Trophoblast cell (in vitro differentiated cells and primary cell): ENCODE results near the gene UPP1.
"Not testable (repeated sequence)": the region's sequence is repeated elsewhere in the genome, so short reads cannot be mapped to it uniquely, and the experiment has no call there.

Experiments used
- DNase-seq, 2 donors: peaks; one replicate each; pipeline ENCODE4 v3.0.0-alpha.2; 2016
- H2AFZ ChIP-seq: 2 replicates; pipeline ENCODE4 v1.6.1; 2013; ENCODE audit warnings: low read length, moderate library complexity, mild to moderate bottlenecking; ENCODE audit not compliant: insufficient read depth, poor library complexity
- H2AK5ac ChIP-seq: 2 replicates; pipeline ENCODE4 v1.6.1; 2013; ENCODE audit warnings: mild to moderate bottlenecking, low read length
- H2BK120ac ChIP-seq: 2 replicates; pipeline ENCODE4 v1.6.1; 2013; ENCODE audit warnings: low read length, mild to moderate bottlenecking, moderate library complexity; ENCODE audit not compliant: insufficient read depth, poor library complexity
- H2BK12ac ChIP-seq: 2 replicates; pipeline ENCODE4 v1.6.1; 2013; ENCODE audit warnings: mild to moderate bottlenecking, low read length, moderate library complexity
- H2BK5ac ChIP-seq: 2 replicates; pipeline ENCODE4 v1.6.1; 2013; ENCODE audit warnings: low read length, low read depth, moderate library complexity, mild to moderate bottlenecking; ENCODE audit not compliant: poor library complexity
- H3K14ac ChIP-seq: 2 replicates; pipeline ENCODE4 v1.6.1; 2013; ENCODE audit warnings: mild to moderate bottlenecking, low read length
- H3K18ac ChIP-seq: 2 replicates; pipeline ENCODE4 v1.6.1; 2013; ENCODE audit warnings: mild to moderate bottlenecking, low read length
- H3K23ac ChIP-seq: 2 replicates; pipeline ENCODE4 v1.6.1; 2013; ENCODE audit warnings: low read length
- H3K27ac ChIP-seq: 2 replicates; pipeline ENCODE4 v1.5.1; 2013; ENCODE audit warnings: low read depth, mild to moderate bottlenecking, inconsistent platforms, low read length, moderate library complexity
- H3K27me3 ChIP-seq: 2 replicates; pipeline ENCODE4 v1.6.1; 2013; ENCODE audit warnings: inconsistent platforms, mild to moderate bottlenecking, low read length, moderate library complexity; ENCODE audit not compliant: insufficient read depth
- H3K36me3 ChIP-seq, 2 experiments: 1 replicate in 1 of 2; 2 replicates in 1 of 2; pipeline ENCODE4 v1.6.1; 2013; ENCODE audit warnings: low read length in 2 of 2, mild to moderate bottlenecking in 2 of 2, moderate library complexity in 1 of 2; ENCODE audit not compliant: insufficient read depth in 2 of 2, control insufficient read depth in 1 of 2
- H3K4ac ChIP-seq: 2 replicates; pipeline ENCODE4 v1.6.1; 2013; ENCODE audit warnings: low read depth, mild to moderate bottlenecking, low read length, moderate library complexity
- H3K4me1 ChIP-seq, 2 experiments: 1 replicate in 1 of 2; 2 replicates in 1 of 2; pipeline ENCODE4 v1.6.1; 2013; ENCODE audit warnings: low read length in 2 of 2, mild to moderate bottlenecking in 2 of 2, moderate library complexity in 1 of 2; ENCODE audit not compliant: insufficient read depth in 2 of 2, control insufficient read depth in 1 of 2
- H3K4me2 ChIP-seq: 2 replicates; pipeline ENCODE4 v1.6.1; 2013; ENCODE audit warnings: inconsistent platforms, mild to moderate bottlenecking, low read length, moderate library complexity
- H3K4me3 ChIP-seq: 2 replicates; pipeline ENCODE4 v1.5.1; 2013; ENCODE audit warnings: mild to moderate bottlenecking, low read depth, low read length, inconsistent platforms
- H3K79me1 ChIP-seq: one replicate; pipeline ENCODE4 v1.6.1; 2013; ENCODE audit warnings: low read length
- H3K79me2 ChIP-seq: 2 replicates; pipeline ENCODE4 v1.6.1; 2013; ENCODE audit warnings: low read length, mild to moderate bottlenecking; ENCODE audit not compliant: control insufficient read depth, insufficient read depth, poor library complexity
- H3K9ac ChIP-seq: 2 replicates; pipeline ENCODE4 v1.6.1; 2013; ENCODE audit warnings: mild to moderate bottlenecking, low read length
- H3K9me3 ChIP-seq: 2 replicates; pipeline ENCODE4 v1.6.1; 2013; ENCODE audit warnings: low read depth, mild to moderate bottlenecking, control low read depth, inconsistent platforms, low read length; ENCODE audit not compliant: insufficient read depth
- H4K12ac ChIP-seq: 2 replicates; pipeline ENCODE4 v1.6.1; 2013; ENCODE audit warnings: low read depth, mild to moderate bottlenecking, low read length, moderate library complexity
- H4K8ac ChIP-seq: 2 replicates; pipeline ENCODE4 v1.6.1; 2013; ENCODE audit warnings: low read depth, mild to moderate bottlenecking, low read length, moderate library complexity
- H4K91ac ChIP-seq: one replicate; pipeline ENCODE4 v1.6.1; 2013; ENCODE audit warnings: low read depth, mild to moderate bottlenecking, low read length, moderate library complexity
- WGBS: extraction: QIAGEN DNeasy Blood & Tissue Kit; methylation state at CpG from one replicate; pipeline ENCODE4 v1.1.7; 2013; ENCODE audit warnings: missing lambda C conversion rate; ENCODE audit not compliant: insufficient read length, insufficient coverage; ENCODE audit errors: extremely low coverage; 5-methylcytosine and 5-hydroxymethylcytosine counted together

UPP1 gene

DNA sequence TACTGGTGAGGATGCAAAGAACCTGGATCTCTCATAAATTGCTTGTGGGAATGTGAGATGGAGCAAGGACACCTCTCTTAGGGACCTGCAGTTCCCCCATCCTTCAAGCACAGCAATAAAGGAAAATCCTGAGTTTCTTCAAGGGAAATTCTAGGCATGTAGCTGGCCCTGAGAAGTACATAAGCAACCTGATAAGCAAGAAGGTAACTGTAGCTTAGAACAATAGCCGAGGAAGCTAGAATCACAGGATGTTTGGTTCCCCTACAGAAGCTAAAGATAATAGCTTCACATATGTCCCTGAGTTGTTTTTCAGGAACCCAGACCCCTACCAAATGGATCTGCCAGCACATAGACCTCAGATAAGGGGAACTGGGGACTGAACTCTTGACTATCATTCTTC is 11.6 kb upstream of the UPP1 start:
- Histone ChIP-seq H2AK5ac (no peak overlapping the region), H3K9ac (no peak overlapping the region), H3K27me3 (no peaks in the 10 kb centered on the region), H3K23ac (no peak overlapping the region), H3K4me1 (peaks cover 0 to 3% of the 10 kb centered on the region in 2 experiments), H3K79me1 (peaks cover 2% of the 10 kb centered on the region), H3K4ac (no peak overlapping the region), H3K9me3 (no peaks in the 10 kb centered on the region), H4K8ac (no peak overlapping the region), H3K18ac (no peak overlapping the region), H2BK120ac (no peak overlapping the region), H2BK5ac (no peak overlapping the region), H4K91ac (no peak overlapping the region), H3K79me2 (no peaks in the 10 kb centered on the region), H3K14ac (no peak overlapping the region), H3K4me2 (no peak overlapping the region), H2BK12ac (no peak overlapping the region), H3K27ac (no peak overlapping the region), H4K12ac (no peak overlapping the region), H2AFZ (no peak overlapping the region), H3K36me3 (no peaks in the 10 kb centered on the region), H3K4me3 (no peak overlapping the region)
- peak in 1 of 2 donors; percentile 54 for DNase-seq
- no CpG with 5 or more reads among the region's 1 CpG for whole genome bisulfite sequencing

DNA sequence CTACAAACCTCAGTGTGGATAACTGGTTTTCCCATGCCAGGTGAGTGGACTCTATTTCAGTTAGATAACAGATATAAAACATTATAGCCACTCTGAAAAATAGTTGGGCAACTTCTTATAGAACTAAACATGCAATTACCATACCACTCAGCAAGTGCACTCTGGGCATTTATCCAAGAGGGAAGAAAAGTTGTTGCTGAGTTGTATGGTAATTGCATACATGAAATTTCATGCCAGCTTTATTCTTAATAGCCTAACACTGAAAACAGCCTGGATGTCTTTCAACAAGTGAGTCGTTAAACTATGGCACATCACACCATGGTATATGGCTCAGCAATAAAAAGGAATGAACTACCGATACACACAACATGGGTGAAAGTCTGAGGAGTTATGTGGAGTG is 10.6 kb upstream of the UPP1 start:
- H3K14ac ChIP-seq, result no peak overlapping the region
- no peak overlapping the region for H2AK5ac ChIP-seq
- no peaks in the 10 kb centered on the region for H3K9me3 ChIP-seq
- H3K23ac ChIP-seq, result no peak overlapping the region
- H3K4me2 ChIP-seq, result no peak overlapping the region
- no peak overlapping the region for H2BK12ac ChIP-seq
- no peak overlapping the region for H2BK5ac ChIP-seq
- H2BK120ac ChIP-seq, result no peak overlapping the region
- H3K79me1 ChIP-seq, result peaks cover 6% of the 10 kb centered on the region
- no peak overlapping the region for H3K4ac ChIP-seq
- H4K91ac ChIP-seq, result no peak overlapping the region
- no peaks in the 10 kb centered on the region for H3K36me3 ChIP-seq
- no CpG with 5 or more reads among the region's 2 CpGs for WGBS
- peaks cover 5 to 8% of the 10 kb centered on the region in 2 experiments for H3K4me1 ChIP-seq
- H3K4me3 ChIP-seq, result no peak overlapping the region
- no peaks in the 10 kb centered on the region for H3K27me3 ChIP-seq
- no peak overlapping the region for H3K9ac ChIP-seq
- no peak overlapping the region for H2AFZ ChIP-seq
- no peaks in the 10 kb centered on the region for H3K79me2 ChIP-seq
- H4K8ac ChIP-seq, result no peak overlapping the region
- no peak overlapping the region for H3K27ac ChIP-seq
- no peak overlapping the region for H4K12ac ChIP-seq
- DNase-seq, result no peak
- no peak overlapping the region for H3K18ac ChIP-seq

DNA sequence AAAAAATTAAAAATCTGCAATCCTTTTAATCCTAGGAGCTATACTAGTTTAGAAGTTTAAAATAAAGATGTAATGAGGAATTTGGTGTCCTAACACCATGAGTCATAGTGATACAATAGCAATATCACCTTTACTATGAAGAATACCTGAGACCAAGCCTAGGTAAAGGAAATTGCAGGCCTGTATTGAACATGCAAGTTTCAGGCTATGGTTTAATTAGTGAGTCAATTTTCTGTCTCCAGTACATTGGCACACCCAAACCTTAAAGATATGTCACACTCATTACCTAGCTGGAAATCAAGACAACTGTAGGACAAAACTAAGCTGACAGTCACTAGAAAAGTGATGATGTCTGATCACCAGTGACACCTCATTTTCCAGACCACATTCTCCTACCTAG is 6.7 kb upstream of the UPP1 start:
- H3K9me3 ChIP-seq, H3K4me3 ChIP-seq, H3K9ac ChIP-seq, H3K23ac ChIP-seq, H2AFZ ChIP-seq, H2BK5ac ChIP-seq, H4K12ac ChIP-seq, H4K8ac ChIP-seq, H3K14ac ChIP-seq, H3K27me3 ChIP-seq, H3K36me3 ChIP-seq, H3K4ac ChIP-seq, H3K27ac ChIP-seq, H3K18ac ChIP-seq, H3K4me2 ChIP-seq, H3K79me2 ChIP-seq, H2AK5ac ChIP-seq, H4K91ac ChIP-seq: not testable (repeated sequence)
- Histone ChIP-seq H2BK12ac (peak overlapping the region; percentile 61), H3K4me1 (peaks cover 16 to 21% of the 10 kb centered on the region in 2 experiments), H2BK120ac (peak overlapping the region; percentile 17), H3K79me1 (peaks cover 24% of the 10 kb centered on the region)
- peak in 1 of 2 donors; percentile 49 for DNase-seq

DNA sequence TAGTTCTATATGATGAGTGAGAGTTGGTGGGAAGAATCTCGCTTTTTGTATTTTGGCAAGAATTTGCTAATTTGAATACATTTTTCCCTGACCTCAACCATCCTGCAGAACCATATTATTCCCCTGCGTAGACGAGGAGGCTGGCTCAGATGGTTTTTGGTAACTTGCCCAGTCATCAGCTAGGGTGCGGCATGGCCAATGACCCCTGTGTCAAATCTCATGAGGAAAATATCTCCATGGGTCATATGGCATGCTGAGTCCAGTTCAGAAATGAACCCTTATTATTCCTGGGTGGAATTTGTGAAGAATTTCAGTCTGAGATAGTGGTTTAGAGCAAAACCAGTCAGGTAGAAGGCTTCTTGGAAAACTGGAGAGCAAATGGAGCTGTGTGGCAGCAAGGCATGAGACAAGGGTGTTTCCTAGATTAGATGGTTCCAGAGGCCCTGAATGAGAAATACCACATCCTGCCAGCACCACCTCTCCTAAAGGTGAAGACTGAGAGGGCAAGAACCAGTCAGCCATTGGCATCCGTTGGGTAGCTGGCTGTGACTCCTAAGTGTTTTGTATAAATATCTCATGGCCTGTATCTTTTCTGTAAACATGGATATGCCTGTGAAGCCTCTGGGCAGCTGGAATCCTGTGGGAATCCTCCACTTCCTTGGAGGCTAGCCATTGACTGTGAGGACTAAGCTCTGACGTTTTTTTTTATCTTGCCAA is 5.8 kb upstream of the UPP1 start:
- no CpG with 5 or more reads among the region's 6 CpGs for WGBS
- DNase-seq, result peak; percentile 85 to 92
- H3K27me3 ChIP-seq, result no peaks in the 10 kb centered on the region
- peak overlapping the region; percentile 55 for H2BK5ac ChIP-seq
- no peak overlapping the region for H2AFZ ChIP-seq
- H2BK120ac ChIP-seq, result peak overlapping the region; percentile 48
- peak overlapping the region; percentile 86 for H4K91ac ChIP-seq
- H3K79me2 ChIP-seq, result peaks cover 2% of the 10 kb centered on the region
- peak overlapping the region; percentile 94 for H2AK5ac ChIP-seq
- peak overlapping the region; percentile 33 for H3K27ac ChIP-seq
- peak overlapping the region; percentile 97 for H2BK12ac ChIP-seq
- H3K4me1 ChIP-seq, result peaks cover 24 to 27% of the 10 kb centered on the region in 2 experiments
- H4K12ac ChIP-seq, result no peak overlapping the region
- no peak overlapping the region for H3K23ac ChIP-seq
- H4K8ac ChIP-seq, result peak overlapping the region; percentile 26
- H3K9me3 ChIP-seq, result no peaks in the 10 kb centered on the region
- no peaks in the 10 kb centered on the region for H3K36me3 ChIP-seq
- H3K14ac ChIP-seq, result peak overlapping the region; percentile 65
- no peak overlapping the region for H3K18ac ChIP-seq
- no peak overlapping the region for H3K4me2 ChIP-seq
- no peak overlapping the region for H3K4ac ChIP-seq
- no peak overlapping the region for H3K4me3 ChIP-seq
- no peak overlapping the region for H3K9ac ChIP-seq
- H3K79me1 ChIP-seq, result peaks cover 31% of the 10 kb centered on the region
